OCI-LY3 (cell line): Measurements from ENCODE around the gene P2RX2.

ENCODE experiments used
- EZH2phosphoT487 ChIP-seq: fragments of 200-600 bp; shearing (Covaris generic); IDR thresholded peaks from 2 replicates; pipeline ENCODE4 v1.6.1; 2018; ENCODE audit warnings: antibody characterized with exemption, mixed run types, low read depth
- TF ChIP-seq, protein P1 (sequence below): fragments of 200-600, 300-600 bp; sonication (generic); IDR thresholded peaks from 2 replicates; pipeline ENCODE4 v1.5.1; 2014; ENCODE audit warnings: antibody characterized with exemption, low read length, low read depth

DNA sequence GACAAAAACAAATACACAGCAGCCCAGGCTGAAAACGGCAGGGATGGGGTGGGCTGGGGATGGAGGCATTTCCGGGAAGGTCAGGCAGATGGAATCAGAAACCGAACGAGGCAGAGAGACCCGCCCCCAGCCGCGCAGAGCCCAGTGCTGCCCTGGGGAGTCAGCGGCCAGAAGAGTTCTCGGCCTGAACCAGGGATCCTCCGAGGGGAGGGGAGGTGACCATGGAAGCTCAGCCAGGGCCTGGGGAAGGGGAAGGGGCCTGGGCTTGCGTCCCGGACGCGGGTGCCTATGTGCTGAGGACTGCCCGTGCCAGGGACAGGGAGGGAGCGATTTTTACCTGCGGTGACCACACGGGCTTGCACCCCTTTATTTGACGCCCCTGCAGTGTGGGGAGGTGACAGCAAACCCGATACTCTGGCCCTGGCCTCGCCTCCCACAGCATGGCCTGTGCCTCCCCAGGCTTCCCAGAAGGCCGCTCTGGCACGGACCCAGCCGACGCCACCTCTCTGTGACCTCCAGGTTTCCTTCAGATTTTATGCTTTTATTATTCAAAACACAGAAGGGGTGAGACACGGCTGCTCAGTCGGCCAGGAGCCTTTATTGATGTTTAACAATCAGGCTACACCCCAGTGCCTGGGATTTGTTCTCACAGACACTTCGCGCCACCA is 15.9 kb upstream of the P2RX2 start:
- TF ChIP-seq, protein P1, sequence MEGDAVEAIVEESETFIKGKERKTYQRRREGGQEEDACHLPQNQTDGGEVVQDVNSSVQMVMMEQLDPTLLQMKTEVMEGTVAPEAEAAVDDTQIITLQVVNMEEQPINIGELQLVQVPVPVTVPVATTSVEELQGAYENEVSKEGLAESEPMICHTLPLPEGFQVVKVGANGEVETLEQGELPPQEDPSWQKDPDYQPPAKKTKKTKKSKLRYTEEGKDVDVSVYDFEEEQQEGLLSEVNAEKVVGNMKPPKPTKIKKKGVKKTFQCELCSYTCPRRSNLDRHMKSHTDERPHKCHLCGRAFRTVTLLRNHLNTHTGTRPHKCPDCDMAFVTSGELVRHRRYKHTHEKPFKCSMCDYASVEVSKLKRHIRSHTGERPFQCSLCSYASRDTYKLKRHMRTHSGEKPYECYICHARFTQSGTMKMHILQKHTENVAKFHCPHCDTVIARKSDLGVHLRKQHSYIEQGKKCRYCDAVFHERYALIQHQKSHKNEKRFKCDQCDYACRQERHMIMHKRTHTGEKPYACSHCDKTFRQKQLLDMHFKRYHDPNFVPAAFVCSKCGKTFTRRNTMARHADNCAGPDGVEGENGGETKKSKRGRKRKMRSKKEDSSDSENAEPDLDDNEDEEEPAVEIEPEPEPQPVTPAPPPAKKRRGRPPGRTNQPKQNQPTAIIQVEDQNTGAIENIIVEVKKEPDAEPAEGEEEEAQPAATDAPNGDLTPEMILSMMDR, result no peak
- no peak for TF ChIP-seq EZH2phosphoT487
